Endothelial cell of umbilical vein (primary cell): ENCODE measurements around the gene PTPN13.

Source experiments
- CTCF ChIP-seq, 2 donors: IDR thresholded peaks; 1 replicate in 1 of 2; 2 replicates in 1 of 2; pipeline ENCODE4 v1.5.1; 2011; ENCODE audit warnings: low read length in 2 of 2, mild to moderate bottlenecking in 2 of 2, moderate library complexity in 2 of 2, control low read depth in 1 of 2, inconsistent platforms in 1 of 2, low read depth in 1 of 2; ENCODE audit not compliant: insufficient read depth in 1 of 2; ENCODE audit errors: extremely low read depth in 1 of 2
- FOS ChIP-seq: IDR thresholded peaks from 2 replicates; pipeline ENCODE4 v1.6.1; 2011; ENCODE audit warnings: mild to moderate bottlenecking, low read length, moderate library complexity, borderline replicate concordance; ENCODE audit not compliant: insufficient read depth
- JUN ChIP-seq: IDR thresholded peaks from 2 replicates; pipeline ENCODE4 v1.6.1; 2011; ENCODE audit warnings: borderline replicate concordance, low read depth; ENCODE audit not compliant: insufficient read length, insufficient read depth
- MAX ChIP-seq: IDR thresholded peaks from 2 replicates; pipeline ENCODE4 v1.6.1; 2011; ENCODE audit not compliant: insufficient read depth, insufficient read length
- POLR2A ChIP-seq: IDR thresholded peaks from 2 replicates; pipeline ENCODE4 v1.6.1; 2012; ENCODE audit warnings: low read depth, mild to moderate bottlenecking, control low read depth, low read length
- POLR2AphosphoS5 ChIP-seq: IDR thresholded peaks from 2 replicates; pipeline ENCODE4 v1.6.1; 2012; ENCODE audit warnings: low read depth, mild to moderate bottlenecking, control low read depth, low read length, moderate library complexity; ENCODE audit not compliant: insufficient read depth

DNA sequence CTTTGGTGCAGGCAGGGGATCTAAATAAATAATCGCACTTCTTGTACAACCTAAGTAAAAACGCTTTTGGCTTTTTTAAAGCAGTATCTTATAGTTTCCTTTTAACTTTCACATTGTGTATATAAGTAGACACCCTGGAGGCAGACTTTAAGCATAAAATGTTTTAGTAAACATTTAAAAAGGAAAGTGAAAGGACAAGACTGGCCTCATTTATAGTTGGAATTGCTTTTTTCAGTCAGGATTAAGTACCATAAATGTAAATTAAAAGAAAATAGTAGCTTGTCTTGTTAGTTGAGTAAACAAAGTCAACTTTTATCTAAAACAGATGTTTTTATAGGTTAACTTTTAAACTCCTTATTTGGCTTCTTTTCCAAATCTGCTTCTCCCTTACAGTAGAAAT lies 39.7 kb downstream of the PTPN13 start:
- no peak for TF ChIP-seq POLR2AphosphoS5
- no peak for TF ChIP-seq MAX
- TF ChIP-seq POLR2A = no peak
- TF ChIP-seq CTCF (IDR thresholded peaks at IDR 0.05; ENCODE audit: extremely low read depth in 1 of 2, insufficient read depth in 1 of 2, low read depth in 1 of 2, low read length in 2 of 2) = no peak
- TF ChIP-seq JUN = no peak
- no peak for TF ChIP-seq FOS
